TTC549 (cell line): ENCODE measurements around the gene GPR142.

ENCODE experiments used
- FAIRE-seq: peaks from 2 replicates; lab custom pipeline; 2012; peaks lifted over from hg19 to GRCh38; lab: Jason Lieb, UNC

The GPR142 gene

GRCh38 chr17:74345433-74346241 is 21.7 kb upstream of the GPR142 start:
- FAIRE-seq, result no peak

GRCh38 chr17:74347646-74348045 is 19.7 kb upstream of the GPR142 start:
- FAIRE-seq, result no peak

- FAIRE-seq, result no peak
Observed at GRCh38 chr17:74349120-74349519, 18.2 kb upstream of the GPR142 start.

GRCh38 chr17:74350486-74350885 is 16.8 kb upstream of the GPR142 start:
- no peak for FAIRE-seq

GRCh38 chr17:74351552-74352210 is 15.6 kb upstream of the GPR142 start:
- no peak for FAIRE-seq

- no peak for FAIRE-seq
Observed at GRCh38 chr17:74353446-74354060, 13.8 kb upstream of the GPR142 start.

- no peak for FAIRE-seq
Observed at GRCh38 chr17:74354123-74354522, 13.2 kb upstream of the GPR142 start.

GRCh38 chr17:74354561-74354960 is 12.7 kb upstream of the GPR142 start:
- no peak for FAIRE-seq

- FAIRE-seq, result no peak
Observed at GRCh38 chr17:74355065-74355464, 12.2 kb upstream of the GPR142 start.

GRCh38 chr17:74356646-74357465 is 10.4 kb upstream of the GPR142 start:
- no peak for FAIRE-seq

- FAIRE-seq, result no peak
Observed at GRCh38 chr17:74357466-74357809, 9.9 kb upstream of the GPR142 start.

GRCh38 chr17:74358697-74359096 is 8.6 kb upstream of the GPR142 start:
- no peak for FAIRE-seq

GRCh38 chr17:74359916-74360315 is 7.4 kb upstream of the GPR142 start:
- no peak for FAIRE-seq

- no peak for FAIRE-seq
Observed at GRCh38 chr17:74360899-74361229, 6.4 kb upstream of the GPR142 start.

- FAIRE-seq, result no peak
Observed at GRCh38 chr17:74361230-74362068, 5.9 kb upstream of the GPR142 start, which contains the start of gene BTBD17. BTBD17 (minus strand) TSS chr17:74361868; CDS start chr17:74361819, 49 bp downstream.

GRCh38 chr17:74362069-74362405 is 5.3 kb upstream of the GPR142 start:
- FAIRE-seq, result no peak

- FAIRE-seq, result no peak
Observed at GRCh38 chr17:74362810-74363498, 4.4 kb upstream of the GPR142 start.

GRCh38 chr17:74368341-74369081 is 1.2 kb downstream of the GPR142 start:
- FAIRE-seq, result no peak

- FAIRE-seq, result no peak
Observed at GRCh38 chr17:74369221-74369620, 1.9 kb downstream of the GPR142 start.

GRCh38 chr17:74369665-74370490 is 2.6 kb downstream of the GPR142 start:
- FAIRE-seq, result no peak
